ENCODE measurements around the gene RPL19. TPM values are rescaled to one million over a fixed set of nuclear protein-coding genes. Genes with fewer than 3 reads are reported as not detected.

RPL19 gene
- total RNA-seq, 1 donor, result 1,210 TPM

DNA sequence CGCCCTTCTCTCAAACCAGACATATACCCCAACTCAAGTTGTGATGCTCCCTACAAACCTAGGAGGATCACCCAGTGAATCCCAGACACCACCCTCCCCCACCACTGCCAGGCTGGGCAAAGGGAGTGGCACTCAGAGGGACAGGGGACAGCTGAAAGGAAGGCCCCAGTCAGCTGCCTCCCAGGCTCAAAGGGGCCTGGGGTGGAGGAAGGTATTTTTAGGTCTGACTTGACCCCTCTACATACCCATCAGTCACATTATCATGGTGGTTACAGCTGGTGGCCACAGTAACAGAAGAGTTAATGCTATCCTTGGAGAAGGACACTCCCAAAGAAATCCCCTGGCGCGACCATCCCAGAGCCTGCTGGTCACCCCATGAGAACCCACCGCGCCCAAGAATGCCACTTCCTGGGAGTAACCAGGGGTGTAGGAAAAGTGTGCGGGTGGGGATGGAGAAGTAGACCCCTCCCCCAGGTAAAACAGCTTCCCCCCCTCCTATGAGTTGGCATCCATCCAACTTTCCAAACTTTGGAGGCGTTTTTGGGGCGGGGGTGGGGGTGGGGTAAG lies 3.8 kb upstream of the RPL19 start:
- TF ChIP-seq CTCF (IDR thresholded peaks at IDR 0.05; ENCODE audit: insufficient read depth, low read depth, low read length), result no peak
- no peak for DNase-seq (ENCODE audit: low read depth)
- peak overlapping the region; percentile 82 for H3K4me3 ChIP-seq (ENCODE audit: low read depth, low read length)

DNA sequence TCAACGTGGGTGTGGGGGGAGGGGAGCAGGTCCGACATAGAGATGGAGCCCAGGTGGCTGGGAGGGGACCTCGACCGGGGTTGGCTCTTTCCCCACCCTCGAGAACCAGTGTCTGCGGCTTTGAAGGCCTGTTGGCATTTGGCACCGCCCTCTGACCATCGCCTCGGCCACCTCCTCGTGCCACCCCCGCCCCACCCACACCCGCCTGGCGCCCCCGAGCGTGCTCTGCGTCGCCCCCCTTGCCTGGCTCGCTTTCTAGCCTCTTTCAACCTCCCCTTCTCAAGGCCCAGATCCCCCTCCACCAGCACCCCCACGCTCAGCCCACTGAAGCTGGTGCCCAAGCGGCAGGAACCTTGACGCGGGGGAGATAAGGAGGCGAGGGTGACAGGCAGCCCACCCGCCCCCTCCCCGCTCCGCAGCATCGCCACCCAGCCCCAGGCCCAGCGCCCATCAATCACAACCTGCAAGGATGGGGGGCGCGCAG lies 3.2 kb upstream of the RPL19 start:
- TF ChIP-seq CTCF (IDR thresholded peaks at IDR 0.05; ENCODE audit: insufficient read depth, low read depth, low read length), result no peak
- DNase-seq (ENCODE audit: low read depth), result no peak
- peak overlapping the region; percentile 82 for H3K4me3 ChIP-seq (ENCODE audit: low read depth, low read length)

DNA sequence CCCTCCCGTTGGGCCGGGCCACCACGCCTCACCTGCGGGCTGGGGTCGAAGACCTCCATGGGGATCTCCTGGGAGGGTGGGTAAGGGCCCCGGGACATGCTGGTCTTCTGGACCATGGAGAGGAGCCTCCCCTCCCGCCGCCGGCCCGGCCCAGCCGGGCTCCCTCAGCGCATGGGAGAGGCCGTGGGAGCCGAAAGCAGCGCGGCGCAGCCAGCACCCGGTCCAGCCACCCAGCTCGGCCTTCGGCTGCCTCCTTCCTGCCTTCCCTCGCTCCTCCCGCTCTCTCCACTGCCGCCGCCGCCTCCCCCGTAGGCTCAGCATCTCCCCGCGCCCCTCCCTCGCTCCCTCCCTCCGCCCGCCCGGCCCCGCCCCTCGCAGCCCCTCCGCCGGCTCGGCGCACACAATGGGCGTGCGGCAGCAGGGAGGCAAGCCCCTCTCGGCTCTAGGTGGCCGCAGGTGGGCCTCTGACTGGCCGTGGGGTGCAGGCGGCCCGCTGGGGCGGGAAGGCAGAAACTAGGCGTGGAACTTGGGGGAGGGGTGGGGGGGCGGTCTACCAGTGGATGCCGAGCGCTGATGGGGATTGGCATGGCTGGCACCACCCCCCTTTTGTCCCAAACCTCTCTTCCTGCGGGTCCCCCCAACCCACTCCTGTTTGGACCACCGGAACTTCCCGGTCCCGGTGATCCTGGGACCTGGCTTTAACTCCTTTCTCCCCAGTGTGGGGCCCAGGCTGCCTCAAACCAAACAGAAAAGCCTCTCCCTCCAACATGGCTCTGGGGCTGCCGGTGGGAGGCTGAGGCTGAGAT lies 2.5 kb upstream of the RPL19 start, which contains the start of gene CACNB1:
Gene CACNB1, minus strand, starts transcription at position 290 of the 806 bp plus-strand sequence. Its CDS starts 174 bp downstream, at position 116.
- H3K4me3 ChIP-seq (ENCODE audit: low read depth, low read length), result peak within 1 kb of the TSS; percentile 82
- peak; percentile 76 for DNase-seq (ENCODE audit: low read depth)
- TF ChIP-seq CTCF (IDR thresholded peaks at IDR 0.05; ENCODE audit: insufficient read depth, low read depth, low read length), result no peak

DNA sequence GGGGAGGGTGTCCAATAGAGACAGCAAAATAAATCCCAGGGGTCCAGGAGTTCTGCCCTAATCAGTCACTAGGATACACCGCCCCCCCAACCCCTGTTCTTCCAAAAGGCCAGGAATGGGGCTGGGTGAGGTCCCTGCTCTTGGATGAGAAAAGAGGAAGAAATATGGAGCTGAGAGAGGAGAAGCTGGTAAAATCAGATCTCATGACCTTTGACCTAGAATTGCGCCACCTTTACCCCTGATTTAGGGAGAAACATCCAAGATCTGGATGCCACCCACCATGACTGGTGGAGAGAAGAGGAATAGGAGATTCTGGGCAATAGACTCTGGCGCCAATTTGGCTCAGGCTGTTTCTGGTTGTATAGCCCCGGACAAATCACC lies 1.9 kb upstream of the RPL19 start:
- no peak for DNase-seq (ENCODE audit: low read depth)
- H3K4me3 ChIP-seq (ENCODE audit: low read depth, low read length), result no peak overlapping the region
- no peak for TF ChIP-seq CTCF (IDR thresholded peaks at IDR 0.05; ENCODE audit: insufficient read depth, low read depth, low read length)

DNA sequence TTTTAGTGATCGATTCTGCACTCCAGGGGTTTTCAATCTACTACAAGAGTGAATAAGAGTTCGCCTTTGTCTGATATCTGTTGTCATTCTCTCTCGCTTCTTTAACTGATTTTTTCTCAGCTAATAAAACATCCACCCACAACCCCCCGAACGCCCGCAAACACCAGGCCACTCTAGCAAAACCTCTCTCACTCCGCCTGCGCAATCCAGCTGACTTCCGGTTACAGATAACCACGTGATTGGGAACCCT lies 338 bp upstream of the RPL19 start:
- peak; percentile 97 for DNase-seq (ENCODE audit: low read depth)
- H3K4me3 ChIP-seq (ENCODE audit: low read depth, low read length), result peak overlapping the region; percentile 97
- no peak for TF ChIP-seq CTCF (IDR thresholded peaks at IDR 0.05; ENCODE audit: insufficient read depth, low read depth, low read length)

DNA sequence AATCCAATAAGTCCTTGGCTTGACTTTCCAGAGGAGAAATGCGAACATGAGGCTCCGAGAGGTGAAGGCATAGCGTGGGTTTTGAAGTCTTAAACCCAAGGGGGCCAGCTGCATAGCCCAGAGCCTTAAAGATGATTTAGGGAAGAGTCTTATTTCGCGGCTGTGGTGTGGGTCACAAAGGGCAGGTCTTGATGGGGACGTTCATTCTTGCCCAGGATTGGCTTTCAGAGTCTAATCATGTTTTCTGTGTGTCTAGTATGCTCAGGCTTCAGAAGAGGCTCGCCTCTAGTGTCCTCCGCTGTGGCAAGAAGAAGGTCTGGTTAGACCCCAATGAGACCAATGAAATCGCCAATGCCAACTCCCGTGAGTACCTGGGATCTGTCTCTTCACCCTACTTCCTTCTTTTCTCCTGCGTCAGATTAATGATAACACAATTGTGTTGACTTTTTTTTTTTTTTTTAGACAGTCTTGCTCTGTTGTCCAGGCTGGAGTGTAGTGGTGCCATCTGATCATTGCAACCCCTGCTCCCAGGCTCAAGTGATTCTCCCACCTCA lies 951 bp downstream of the RPL19 start:
- DNase-seq (ENCODE audit: low read depth), result no peak
- TF ChIP-seq CTCF (IDR thresholded peaks at IDR 0.05; ENCODE audit: insufficient read depth, low read depth, low read length), result no peak
- peak overlapping the region; percentile 97 for H3K4me3 ChIP-seq (ENCODE audit: low read depth, low read length)
